DMS79 (cell line): ENCODE measurements around the gene AIFM3.
"Not testable (repeated sequence)": the region's sequence is repeated elsewhere in the genome, so short reads cannot be mapped to it uniquely, and the experiment has no call there.

Experiments
- DNase-seq: peaks from one replicate; lab custom pipeline; 2025; lab: John Stamatoyannopoulos, UW

The AIFM3 gene

GRCh38 chr22:20957683-20958431 is 9.2 kb upstream of the AIFM3 start:
- DNase-seq: no peak

GRCh38 chr22:20959578-20960461 is 7.2 kb upstream of the AIFM3 start:
- DNase-seq: no peak

GRCh38 chr22:20960609-20961008 is 6.4 kb upstream of the AIFM3 start:
- DNase-seq: no peak

GRCh38 chr22:20962491-20962945 is 4.5 kb upstream of the AIFM3 start:
- DNase-seq: no peak

- DNase-seq: no peak
These were observed 3.6 kb upstream of the AIFM3 start for GRCh38 chr22:20963201-20964052.

- no peak for DNase-seq
These were observed 2.8 kb upstream of the AIFM3 start for GRCh38 chr22:20964090-20964798.

- DNase-seq: no peak
These were observed 2.3 kb upstream of the AIFM3 start for GRCh38 chr22:20964799-20965103.

- DNase-seq: no peak
These were observed 1.8 kb upstream of the AIFM3 start for GRCh38 chr22:20965104-20965887.

- no peak for DNase-seq
These were observed 883 bp upstream of the AIFM3 start for GRCh38 chr22:20965888-20966855.

- DNase-seq: no peak
These were observed 699 bp downstream of the AIFM3 start for GRCh38 chr22:20967697-20968211.

- no peak for DNase-seq
These were observed 1.4 kb downstream of the AIFM3 start for GRCh38 chr22:20968281-20968977.

- no peak for DNase-seq
These were observed 4.0 kb downstream of the AIFM3 start for GRCh38 chr22:20970939-20971657.

GRCh38 chr22:20972014-20972694 is 5.1 kb downstream of the AIFM3 start:
- not testable (repeated sequence) for DNase-seq

- DNase-seq: no peak
These were observed 6.0 kb downstream of the AIFM3 start for GRCh38 chr22:20972933-20973577.

- DNase-seq: no peak
These were observed 6.7 kb downstream of the AIFM3 start for GRCh38 chr22:20973634-20974286.

- no peak for DNase-seq
These were observed 7.4 kb downstream of the AIFM3 start for GRCh38 chr22:20974336-20974955.
